ACHN (cell line): ENCODE measurements around the gene ABCA6.

Experiments used
- DNase-seq: peaks from one replicate; pipeline ENCODE4 v3.0.0-alpha.2; 2015
- in situ Hi-C: cut with HindIII; loops from 2 replicates; pipeline ENCODE4 v1.10.0; 2017; ENCODE audit warnings: low sequenced_read_pairs, low pct_ligation_motif_present, low pct_unique_long_range_greater_than_20kb

ABCA6 gene

DNA sequence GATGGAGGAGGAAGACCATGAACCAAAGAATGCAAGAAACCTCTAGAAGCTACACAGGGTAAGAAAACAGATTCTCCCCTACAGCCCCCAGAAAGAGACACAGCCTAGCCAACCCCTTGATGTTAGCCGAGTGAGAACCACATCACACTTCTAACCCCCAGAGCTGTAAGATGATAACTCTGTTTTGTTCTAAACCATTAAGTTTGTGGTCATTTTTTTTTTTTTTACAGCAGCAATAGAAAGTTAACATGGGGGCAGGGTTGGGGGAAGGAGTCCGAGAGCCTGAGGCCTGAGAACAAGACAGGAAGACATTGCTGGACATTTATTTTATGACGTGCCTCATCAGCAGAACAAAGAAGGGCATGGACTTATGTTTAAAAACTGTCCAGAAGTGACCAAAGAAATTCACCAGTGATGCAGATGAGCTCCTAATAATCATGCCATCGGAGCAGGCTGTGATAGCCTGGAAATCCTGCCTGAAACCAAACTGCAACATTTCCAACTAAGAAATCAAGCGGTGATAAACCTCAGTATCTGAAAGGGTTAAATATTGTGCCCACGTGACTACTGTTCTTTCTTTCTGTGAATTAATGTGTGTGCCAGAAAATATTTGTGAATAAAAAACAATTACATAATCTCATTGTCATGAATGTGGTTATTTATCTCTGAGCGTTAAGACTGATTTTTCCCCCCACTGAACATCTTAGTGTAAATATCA is 82.1 kb downstream of the ABCA6 start:
- no peak for DNase-seq
- in situ Hi-C loops, result no loop called here

DNA sequence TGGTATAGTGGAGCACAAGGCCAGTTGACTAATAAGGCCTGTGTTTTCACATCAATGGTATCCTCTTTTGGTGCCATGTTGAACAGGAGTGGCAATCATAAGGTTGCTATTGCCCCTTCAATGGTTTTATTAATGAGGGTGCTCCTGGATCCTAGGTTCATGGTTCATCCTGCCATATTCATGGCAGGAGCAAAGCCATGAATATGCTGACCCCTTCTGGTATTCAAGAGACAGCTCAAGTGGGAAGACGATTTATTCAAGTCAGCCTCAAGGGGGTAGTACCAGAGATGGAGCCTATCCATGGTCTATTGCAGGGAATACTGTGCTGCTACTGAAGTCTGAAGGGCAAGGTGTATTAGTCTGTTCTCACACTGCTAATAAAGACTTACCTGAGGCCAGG is 83.5 kb downstream of the ABCA6 start:
- in situ Hi-C loops, result no loop called here
- peak; percentile 18 for DNase-seq

DNA sequence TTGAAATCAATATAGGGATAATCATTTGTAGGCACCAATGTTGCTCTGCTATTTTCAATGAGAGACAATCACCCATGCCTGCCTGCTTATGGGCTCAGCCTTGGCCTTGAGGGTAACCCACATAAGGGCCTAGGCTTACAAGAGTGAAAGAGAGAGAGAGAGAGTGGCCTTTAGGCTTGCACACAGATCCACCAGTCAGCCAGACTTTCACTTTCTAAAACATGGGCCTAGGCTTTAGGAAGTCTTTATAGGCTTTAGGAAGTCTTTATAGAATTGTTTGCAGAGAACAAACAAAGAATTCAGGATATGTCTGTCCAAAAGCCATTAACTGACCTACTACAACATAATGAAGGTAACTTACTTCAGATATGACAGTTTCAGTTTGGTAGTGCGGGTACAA is 84.4 kb downstream of the ABCA6 start:
- in situ Hi-C loops, result no loop called here
- DNase-seq, result no peak

DNA sequence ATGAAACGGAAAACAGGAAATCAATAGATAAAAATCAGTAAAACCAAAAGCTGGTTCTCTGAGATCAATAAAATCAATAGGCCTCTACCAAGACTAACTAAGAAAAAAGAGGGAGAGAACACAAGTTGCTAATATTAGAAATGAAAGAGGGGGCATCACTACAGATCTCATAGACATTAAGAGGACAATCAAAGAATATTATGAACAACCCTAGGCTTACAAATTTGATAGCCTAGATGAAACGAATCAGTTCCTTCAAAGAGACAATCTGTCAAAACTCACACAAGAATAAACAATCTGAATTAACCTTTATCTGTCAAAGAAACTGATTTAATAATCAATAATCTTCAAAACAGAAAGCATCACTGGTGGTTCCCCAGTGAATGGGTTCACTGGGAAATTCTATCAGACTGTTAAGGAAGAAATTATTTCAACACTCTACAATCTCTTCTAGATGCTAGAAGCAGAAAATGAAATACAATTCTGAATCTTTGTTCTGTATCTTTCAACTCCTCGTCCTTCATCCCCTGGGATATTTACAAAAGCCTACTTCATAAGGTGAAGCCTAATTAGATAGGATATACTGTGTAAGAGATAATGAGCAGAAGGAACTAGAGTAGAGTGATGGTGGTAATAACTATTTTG is 85.4 kb downstream of the ABCA6 start:
- in situ Hi-C loops, result no loop called here
- DNase-seq, result no peak

DNA sequence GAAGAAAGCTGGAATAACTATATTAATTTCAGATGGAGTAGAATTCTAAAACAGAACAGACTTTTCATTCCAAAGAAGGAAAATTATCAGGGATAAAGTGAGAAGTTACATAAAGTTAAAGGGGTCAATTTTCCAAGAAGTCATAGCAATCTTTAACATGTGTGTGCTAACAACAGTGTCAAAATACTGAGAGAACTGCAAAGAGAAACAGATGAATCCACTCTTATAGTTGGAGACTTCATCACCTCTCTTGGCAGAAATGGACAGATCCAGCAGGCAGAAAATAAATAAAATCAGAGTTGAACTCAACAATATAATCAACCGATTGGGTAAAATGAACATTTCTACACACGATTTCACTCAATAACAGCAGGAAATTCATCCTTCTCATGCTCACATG is 86.4 kb downstream of the ABCA6 start:
- DNase-seq, result no peak
- in situ Hi-C loops, result no loop called here

DNA sequence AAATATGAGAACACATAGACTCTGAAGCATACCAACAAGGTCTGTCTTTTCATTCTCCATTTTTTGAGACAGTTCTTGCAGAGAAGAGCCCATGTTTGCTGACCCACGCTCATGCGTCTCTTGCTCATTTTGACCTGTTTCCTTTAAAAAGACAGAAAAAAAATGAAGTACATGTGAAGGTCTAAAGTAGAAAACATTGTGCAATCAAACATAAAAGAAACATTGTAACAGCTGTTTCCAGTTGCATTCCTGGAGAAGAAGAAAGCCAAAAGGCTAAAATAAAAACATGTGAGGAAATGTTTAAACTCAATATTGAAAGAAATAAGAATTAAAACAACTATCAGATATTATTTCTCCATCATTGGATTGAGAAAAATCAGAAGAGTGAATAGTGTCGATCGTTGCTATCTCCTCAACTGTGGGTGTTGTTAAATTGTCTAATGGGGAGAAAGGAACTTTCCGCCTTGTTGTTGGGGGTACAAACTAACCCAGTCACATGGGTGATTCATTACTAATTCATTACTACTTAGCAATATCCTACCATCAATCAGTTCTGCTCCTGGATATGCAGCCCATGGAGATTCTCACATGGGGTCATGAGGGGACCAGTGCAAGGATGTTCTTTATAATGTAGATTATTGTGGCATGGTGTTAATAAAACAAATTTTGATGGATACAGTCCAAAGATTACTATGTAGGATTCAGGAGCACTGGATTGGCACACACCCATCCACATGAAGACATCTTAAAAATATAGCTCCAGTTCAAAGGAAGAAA is 90.5 kb downstream of the ABCA6 start:
- in situ Hi-C loops, result no loop called here
- no peak for DNase-seq

DNA sequence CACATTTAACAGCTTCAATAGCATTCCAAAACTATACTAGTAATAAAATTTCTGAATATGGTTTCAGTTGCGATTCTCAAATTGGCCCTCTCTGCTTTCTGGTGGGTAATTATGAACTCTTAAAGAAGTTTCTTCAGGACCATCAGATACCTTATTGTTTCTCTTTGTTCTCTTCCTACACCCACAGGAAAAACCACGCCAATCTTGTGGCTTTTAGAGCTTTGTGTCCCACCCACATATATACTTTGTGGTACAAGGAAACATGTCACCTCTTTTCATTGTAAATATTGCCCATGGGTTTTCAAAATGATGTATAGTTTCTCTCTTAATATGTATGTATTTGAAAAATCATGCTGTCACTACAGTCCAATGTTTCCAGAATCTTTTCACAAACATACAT is 93.1 kb downstream of the ABCA6 start:
- DNase-seq, result no peak
- in situ Hi-C loops, result no loop called here

DNA sequence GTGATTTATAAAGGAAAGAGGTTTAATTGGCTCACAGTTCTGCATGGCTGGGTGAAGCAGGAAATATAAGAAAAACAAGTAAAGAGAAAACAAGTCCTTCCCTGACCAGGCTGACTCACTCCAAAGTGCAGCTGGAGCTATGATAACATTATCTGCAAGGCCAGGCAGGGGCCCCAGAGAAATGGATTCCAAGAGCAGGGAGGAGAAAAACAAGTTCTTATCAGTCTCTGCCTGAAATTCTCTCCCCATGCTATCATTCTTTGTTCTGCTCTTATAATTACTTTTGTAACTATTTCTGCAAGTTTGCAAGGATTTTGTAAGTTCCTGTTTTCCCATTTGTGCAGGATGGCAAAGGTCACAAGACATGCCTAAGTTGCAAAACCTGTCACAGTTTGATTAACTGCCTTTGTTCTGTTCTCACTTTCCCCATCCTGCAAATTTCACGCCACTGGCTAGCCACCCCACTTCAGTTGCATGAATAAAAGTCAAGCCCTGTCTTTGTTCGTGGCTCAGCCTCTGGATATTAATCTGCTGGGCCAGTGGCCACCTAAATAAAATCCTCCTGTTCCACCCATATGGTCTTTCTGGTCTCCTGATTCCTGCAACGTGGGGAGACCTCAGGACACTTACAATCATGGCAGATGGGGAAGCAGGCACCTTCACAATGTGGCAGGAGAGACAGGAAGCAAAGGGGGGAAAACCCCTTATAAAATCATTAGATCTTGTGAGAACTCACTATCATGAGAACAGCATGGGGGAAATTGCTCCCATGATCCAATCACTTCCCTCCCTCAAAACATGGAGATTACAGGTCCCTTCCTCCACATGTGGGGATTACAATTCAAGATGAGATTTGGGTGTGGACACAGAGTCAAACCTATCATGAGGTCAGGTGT is 94.1 kb downstream of the ABCA6 start:
- in situ Hi-C loops, result no loop called here
- DNase-seq, result no peak

DNA sequence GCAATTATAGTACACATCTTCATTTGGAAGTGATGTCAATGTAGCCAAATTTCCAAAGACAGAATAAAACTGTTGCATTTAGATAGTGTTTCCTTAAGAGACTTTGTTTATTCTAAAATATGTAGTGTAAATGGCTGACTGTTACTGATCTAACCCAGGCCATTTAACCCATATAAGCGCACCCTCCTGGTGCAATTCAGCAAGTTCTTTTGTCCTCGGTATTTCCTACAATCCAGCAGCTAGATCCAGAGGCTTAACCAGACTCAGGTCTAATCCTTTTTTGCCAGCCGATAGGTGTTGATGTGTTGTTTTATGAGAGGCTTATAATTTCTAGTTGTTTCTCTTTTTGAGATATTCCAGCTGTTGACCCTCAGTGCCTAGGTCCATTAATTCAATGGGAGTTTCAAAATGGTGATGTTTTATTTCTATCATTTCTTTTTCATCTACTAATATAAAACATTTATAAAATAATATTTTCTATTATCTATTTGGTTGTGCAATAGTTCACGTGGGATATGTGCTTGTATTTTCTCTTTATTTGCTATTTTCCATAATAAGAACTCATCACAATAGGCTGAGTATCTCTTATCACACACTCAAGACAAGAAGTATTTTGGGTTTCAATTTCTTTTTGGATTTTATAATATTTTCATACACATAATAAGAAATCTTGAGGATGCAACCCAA is 95.4 kb downstream of the ABCA6 start:
- in situ Hi-C loops, result no loop called here
- no peak for DNase-seq

DNA sequence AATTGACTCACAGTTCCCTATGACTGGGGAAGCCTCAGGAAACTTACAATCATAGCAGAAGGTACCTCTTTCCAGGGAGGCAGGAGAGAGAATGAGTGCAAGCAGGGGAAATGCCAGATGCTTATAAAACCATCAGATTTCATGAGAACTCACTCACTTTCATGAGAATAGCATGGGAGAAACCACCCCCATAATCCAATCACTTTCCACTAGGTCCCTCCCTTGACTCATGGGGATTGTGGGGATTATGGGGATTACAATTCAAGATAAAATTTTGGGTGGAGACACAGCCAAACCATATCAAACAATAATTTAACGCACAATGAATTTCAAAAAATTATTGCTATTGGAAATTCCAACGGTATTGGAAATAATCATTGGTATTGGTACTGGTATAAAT is 96.0 kb downstream of the ABCA6 start:
- DNase-seq, result no peak
- in situ Hi-C loops, result no loop called here

DNA sequence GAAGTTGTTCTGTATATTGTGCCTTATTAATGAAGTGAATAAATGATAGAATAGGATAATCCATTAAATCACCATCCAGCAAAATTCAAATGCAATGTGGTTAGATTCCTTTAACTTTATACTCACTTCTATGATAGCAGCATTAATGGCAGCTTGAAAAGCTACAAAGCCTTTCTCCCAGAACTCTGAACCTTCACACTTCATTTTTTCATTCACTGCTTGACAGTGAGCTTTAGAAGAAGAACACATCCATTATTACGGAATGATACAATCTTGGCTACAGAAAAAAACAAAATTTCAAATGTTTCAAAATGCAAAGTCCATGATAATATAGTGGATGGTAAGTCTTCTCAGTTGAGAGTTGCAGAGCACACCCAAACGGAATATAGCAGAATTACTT is 97.3 kb downstream of the ABCA6 start:
- no peak for DNase-seq
- in situ Hi-C loops, result no loop called here

DNA sequence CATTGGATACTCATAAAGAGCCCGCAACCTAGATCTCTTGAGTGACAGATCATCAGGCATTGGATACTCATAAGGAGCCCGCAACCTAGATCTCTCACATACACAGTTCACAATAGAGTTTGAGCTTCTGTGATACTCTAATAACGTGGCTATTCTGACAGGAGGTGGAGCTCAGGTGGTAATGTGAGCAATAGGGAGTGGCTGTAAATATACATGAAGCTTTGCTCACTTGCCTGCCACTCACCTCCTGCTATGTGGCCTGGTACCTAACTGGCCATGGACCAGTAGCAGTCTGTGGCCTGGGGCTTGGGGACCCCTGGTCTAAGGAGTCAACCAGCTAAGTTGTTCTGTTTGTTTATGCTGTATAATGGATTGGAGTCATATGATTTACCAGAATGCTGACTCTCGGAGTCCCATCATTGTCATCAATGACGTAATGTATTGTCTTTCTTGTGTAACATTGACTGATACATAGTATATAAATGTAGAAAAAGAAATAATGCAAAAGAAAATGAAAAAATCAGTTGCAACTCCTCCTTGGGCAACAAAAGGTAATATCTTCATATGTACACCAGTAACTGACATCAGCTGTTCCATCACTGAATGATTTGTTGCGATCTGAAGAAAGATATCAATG is 98.5 kb downstream of the ABCA6 start:
- DNase-seq, result no peak
- in situ Hi-C loops, result no loop called here

DNA sequence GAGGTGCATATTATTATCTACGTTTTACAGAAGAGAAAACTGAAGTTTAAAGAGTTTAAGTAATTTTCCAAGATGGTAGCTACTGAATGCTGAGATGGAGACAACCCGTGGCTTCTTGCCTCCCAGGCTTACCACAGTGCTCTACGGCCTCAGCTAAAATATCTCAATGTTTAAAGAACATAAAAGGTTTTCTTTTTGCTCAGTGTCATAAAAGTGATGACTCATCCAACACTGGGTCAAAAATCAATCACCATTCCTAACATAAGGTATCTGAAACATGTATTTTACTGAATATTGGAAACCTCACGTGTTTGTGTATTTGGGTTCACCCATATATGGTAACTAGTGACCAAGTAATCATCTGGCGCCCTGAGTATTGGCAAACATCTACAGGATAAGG is 99.4 kb downstream of the ABCA6 start:
- in situ Hi-C loops, result no loop called here

DNA sequence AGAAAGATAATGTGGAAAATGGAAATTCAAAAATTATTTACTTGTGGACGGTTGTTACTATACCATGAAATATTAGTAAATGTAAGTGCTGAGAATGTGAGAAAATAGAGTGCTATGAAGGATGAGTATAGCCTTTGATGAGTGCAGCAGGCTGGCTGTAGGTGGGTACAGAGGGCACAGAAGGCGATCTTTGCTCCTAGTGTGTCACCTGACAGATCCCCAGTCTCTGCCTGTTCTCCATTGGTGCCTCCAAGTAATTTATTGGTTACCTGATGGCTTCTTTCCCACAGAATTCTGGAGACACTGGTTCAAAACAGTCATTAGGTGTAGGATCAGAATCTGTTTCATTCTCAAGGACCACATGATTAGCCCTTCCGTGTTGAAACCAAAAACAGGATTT is 109.9 kb downstream of the ABCA6 start:
- no peak for DNase-seq
- in situ Hi-C loops, result no loop called here

More for the DNA sequence above, 99.4 kb downstream of the ABCA6 start:
- DNase-seq, result no peak

DNA sequence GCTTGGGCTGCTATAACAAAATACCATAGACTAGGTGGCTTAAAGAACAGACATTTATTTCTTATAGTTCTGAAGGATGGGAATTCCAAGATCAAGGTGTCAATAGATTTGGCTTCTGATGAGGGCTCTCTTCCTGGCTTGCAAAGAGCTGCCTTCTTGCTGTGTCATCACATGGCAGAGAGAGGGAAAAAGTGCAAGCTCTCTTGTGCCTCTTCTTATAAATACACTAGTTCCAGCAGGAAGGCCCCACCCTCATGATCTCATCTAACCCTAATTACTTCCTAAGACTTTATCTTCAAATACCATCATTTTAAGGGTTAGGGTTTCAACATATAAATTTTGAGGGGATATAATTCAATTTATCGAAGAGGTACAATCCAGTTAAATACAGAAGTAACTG is 111.5 kb downstream of the ABCA6 start:
- no peak for DNase-seq
- in situ Hi-C loops, result no loop called here
